IPS-20b (cell line): ENCODE data around the gene FLVCR2.

Experiments
- H3K27ac ChIP-seq: one replicate; pipeline ENCODE4 v1.5.1; 2013; ENCODE audit warnings: low read length
- H3K27me3 ChIP-seq: 2 replicates; pipeline ENCODE4 v1.6.1; 2013; ENCODE audit warnings: mild to moderate bottlenecking, low read length, inconsistent platforms; ENCODE audit not compliant: insufficient read depth
- H3K36me3 ChIP-seq: 2 replicates; pipeline ENCODE4 v1.6.1; 2013; ENCODE audit warnings: low read depth, mild to moderate bottlenecking, inconsistent platforms, low read length, moderate library complexity; ENCODE audit not compliant: insufficient read depth
- H3K4me1 ChIP-seq: 2 replicates; pipeline ENCODE4 v1.6.1; 2013; ENCODE audit warnings: mild to moderate bottlenecking, control low read depth, inconsistent platforms, low read length, moderate library complexity; ENCODE audit not compliant: insufficient read depth
- H3K4me3 ChIP-seq: 2 replicates; pipeline ENCODE4 v1.5.1; 2013; ENCODE audit warnings: mild to moderate bottlenecking, low read length, inconsistent platforms
- H3K9ac ChIP-seq: 2 replicates; pipeline ENCODE4 v1.6.1; 2013; ENCODE audit warnings: low read depth, mild to moderate bottlenecking, inconsistent platforms, low read length, moderate library complexity
- H3K9me3 ChIP-seq: 2 replicates; pipeline ENCODE4 v1.6.1; 2013; ENCODE audit warnings: mild to moderate bottlenecking, low read depth, low read length, inconsistent platforms; ENCODE audit not compliant: insufficient read depth

Gene FLVCR2

GRCh38 chr14:75657331-75657730 is 78.9 kb downstream of the FLVCR2 start:
- peaks cover 8% of the 10 kb centered on the region; the same call in 1 of the 2 replicates for H3K4me1 ChIP-seq
- H3K27me3 ChIP-seq, result no peaks in the 10 kb centered on the region
- no peak overlapping the region for H3K9ac ChIP-seq
- H3K36me3 ChIP-seq, result peaks cover 64% of the 10 kb centered on the region
- no peak overlapping the region for H3K4me3 ChIP-seq
- H3K9me3 ChIP-seq, result no peaks in the 10 kb centered on the region
- H3K27ac ChIP-seq, result no peak overlapping the region

GRCh38 chr14:75658957-75659356 is 80.5 kb downstream of the FLVCR2 start:
- Histone ChIP-seq H3K27ac (no peak overlapping the region), H3K27me3 (no peaks in the 10 kb centered on the region), H3K9me3 (no peaks in the 10 kb centered on the region), H3K4me1 (peaks cover 7% of the 10 kb centered on the region; the same call in 1 of the 2 replicates), H3K36me3 (peaks cover 59% of the 10 kb centered on the region), H3K9ac (no peak overlapping the region), H3K4me3 (no peak overlapping the region)

- Histone ChIP-seq H3K9me3 (no peaks in the 10 kb centered on the region), H3K36me3 (peaks cover 56% of the 10 kb centered on the region), H3K27ac (no peak overlapping the region), H3K9ac (peak overlapping the region; percentile 86), H3K4me1 (peaks cover 6% of the 10 kb centered on the region; the same call in 1 of the 2 replicates), H3K4me3 (peak overlapping the region; percentile 97), H3K27me3 (no peaks in the 10 kb centered on the region)
Observed at GRCh38 chr14:75660238-75660629, 81.8 kb downstream of the FLVCR2 start.

- Histone ChIP-seq H3K4me3 (peak within 1 kb of the TSS; percentile 97), H3K9ac (peak within 1 kb of the TSS; percentile 86), H3K9me3 (no peaks in the 10 kb centered on the region), H3K27me3 (no peaks in the 10 kb centered on the region), H3K4me1 (peaks cover 6% of the 10 kb centered on the region; the same call in 1 of the 2 replicates), H3K36me3 (peaks cover 52% of the 10 kb centered on the region), H3K27ac (no peak within 1 kb of the TSS)
Observed at GRCh38 chr14:75660630-75661498, 82.4 kb downstream of the FLVCR2 start, which contains the start of the genes ERG28 and TTLL5. ERG28 (minus strand) TSS chr14:75660876; CDS start chr14:75657502, 3,374 bp downstream. TTLL5 (plus strand) TSS chr14:75661246; CDS start chr14:75663150, 1,904 bp downstream.

DNA sequence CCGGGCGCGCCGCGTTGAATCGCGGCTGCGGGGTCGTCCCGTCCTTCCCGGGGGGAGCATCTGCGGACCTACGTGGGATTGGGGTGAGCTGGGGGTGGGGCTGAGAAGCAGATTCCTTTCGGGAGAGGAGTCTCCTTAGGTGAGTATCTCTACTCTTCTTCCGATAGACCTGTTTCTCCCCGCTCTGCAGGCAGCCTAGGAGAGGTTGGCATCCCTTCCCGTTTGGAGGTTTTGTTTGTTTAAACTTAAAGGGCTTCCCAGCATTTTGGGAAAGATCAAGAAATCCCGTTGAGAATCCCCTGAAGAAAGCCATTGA is 83.0 kb downstream of the FLVCR2 start:
- Histone ChIP-seq H3K36me3 (peaks cover 51% of the 10 kb centered on the region), H3K9ac (peak overlapping the region; percentile 86; the same call in 1 of the 2 replicates), H3K9me3 (no peaks in the 10 kb centered on the region), H3K4me3 (peak overlapping the region; percentile 97), H3K4me1 (peaks cover 6% of the 10 kb centered on the region; the same call in 1 of the 2 replicates), H3K27me3 (no peaks in the 10 kb centered on the region), H3K27ac (no peak overlapping the region)

GRCh38 chr14:75662966-75663365 is 84.5 kb downstream of the FLVCR2 start:
- H3K9ac ChIP-seq, result no peak overlapping the region
- H3K4me1 ChIP-seq, result peaks cover 6% of the 10 kb centered on the region; the same call in 1 of the 2 replicates
- H3K9me3 ChIP-seq, result no peaks in the 10 kb centered on the region
- no peak overlapping the region for H3K27ac ChIP-seq
- H3K4me3 ChIP-seq, result no peak overlapping the region
- peaks cover 41% of the 10 kb centered on the region for H3K36me3 ChIP-seq
- no peaks in the 10 kb centered on the region for H3K27me3 ChIP-seq

- no peaks in the 10 kb centered on the region for H3K27me3 ChIP-seq
- peaks cover 60% of the 10 kb centered on the region for H3K36me3 ChIP-seq
- H3K9me3 ChIP-seq, result no peaks in the 10 kb centered on the region
- H3K4me1 ChIP-seq, result no peaks in the 10 kb centered on the region
- H3K4me3 ChIP-seq, result no peak overlapping the region
- H3K9ac ChIP-seq, result no peak overlapping the region
- H3K27ac ChIP-seq, result no peak overlapping the region
Observed at GRCh38 chr14:75667099-75667765, 88.8 kb downstream of the FLVCR2 start.

- no peak overlapping the region for H3K9ac ChIP-seq
- H3K4me1 ChIP-seq, result no peaks in the 10 kb centered on the region
- no peaks in the 10 kb centered on the region for H3K27me3 ChIP-seq
- H3K36me3 ChIP-seq, result peaks cover 31% of the 10 kb centered on the region
- no peak overlapping the region for H3K27ac ChIP-seq
- H3K9me3 ChIP-seq, result no peaks in the 10 kb centered on the region
- no peak overlapping the region for H3K4me3 ChIP-seq
Observed at GRCh38 chr14:75672605-75673192, 94.3 kb downstream of the FLVCR2 start.

DNA sequence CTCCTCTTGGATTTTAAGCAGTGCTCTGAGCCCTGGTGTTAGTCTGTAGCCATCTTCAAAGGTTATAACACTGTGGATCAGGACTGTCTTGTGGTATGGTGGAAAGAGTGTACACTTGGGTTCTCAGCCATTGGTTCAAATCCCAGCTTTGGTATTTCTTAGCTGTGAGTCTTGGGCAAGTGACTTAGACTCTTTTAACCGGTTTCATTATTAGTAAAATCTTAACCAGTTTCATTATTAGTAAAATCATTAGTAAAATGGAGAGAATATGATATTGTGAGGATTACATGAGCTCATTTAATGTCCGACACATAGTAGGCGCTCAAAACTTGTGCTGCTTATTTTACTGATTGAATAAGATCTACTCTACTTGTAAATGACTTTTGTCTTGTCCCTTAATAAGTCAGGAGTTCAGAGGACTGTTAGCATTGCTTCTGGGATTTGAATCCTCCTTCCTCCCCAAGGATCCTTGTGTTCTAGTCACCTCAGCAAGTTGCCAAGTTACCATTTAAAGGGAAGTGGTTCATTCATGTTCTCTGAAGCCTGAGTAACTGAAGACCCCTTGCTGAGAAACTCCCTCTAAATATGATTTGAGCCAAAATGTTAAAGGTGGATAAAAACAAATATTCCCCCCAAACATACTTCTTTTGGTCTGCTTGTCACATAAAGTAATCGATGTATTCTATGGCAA is 95.1 kb downstream of the FLVCR2 start:
- Histone ChIP-seq H3K4me1 (no peaks in the 10 kb centered on the region), H3K27ac (no peak overlapping the region), H3K4me3 (no peak overlapping the region), H3K9ac (no peak overlapping the region), H3K27me3 (no peaks in the 10 kb centered on the region), H3K36me3 (peaks cover 31% of the 10 kb centered on the region), H3K9me3 (no peaks in the 10 kb centered on the region)

DNA sequence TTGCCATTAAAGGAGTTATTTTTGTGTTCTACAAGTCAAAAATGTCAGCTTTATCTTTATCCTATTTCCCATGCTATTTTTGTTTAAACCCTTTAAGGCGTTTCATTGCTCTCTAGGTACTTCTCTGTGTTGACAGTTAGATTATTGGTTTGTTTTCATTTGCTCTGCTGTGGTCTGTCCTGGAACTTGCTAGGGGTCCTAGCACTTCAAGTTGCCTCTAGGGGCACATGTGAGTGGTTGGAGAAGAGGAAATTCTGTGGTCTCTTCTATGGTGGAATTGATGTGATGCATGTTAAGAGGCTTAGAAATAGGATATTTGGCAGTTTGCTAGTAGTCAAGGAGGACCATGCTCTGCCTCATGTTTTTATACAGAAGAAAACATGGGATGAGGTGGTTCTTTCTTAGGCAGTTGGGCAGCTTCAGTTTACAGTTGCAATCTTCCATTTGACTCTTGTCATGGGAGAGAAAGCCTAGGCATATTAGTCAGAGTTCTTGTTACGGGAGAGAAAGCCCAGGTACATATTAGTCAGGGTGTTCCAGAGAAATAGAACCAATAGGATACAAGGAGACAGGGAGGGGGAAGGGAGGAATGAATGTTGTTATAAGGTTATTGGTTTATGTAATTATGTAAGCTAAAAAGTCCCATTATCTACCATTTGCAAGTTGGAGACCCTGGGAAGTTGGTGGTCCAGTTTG is 97.0 kb downstream of the FLVCR2 start:
- Histone ChIP-seq H3K4me1 (no peaks in the 10 kb centered on the region), H3K36me3 (peaks cover 12% of the 10 kb centered on the region), H3K27me3 (no peaks in the 10 kb centered on the region), H3K9ac (no peak overlapping the region), H3K9me3 (no peaks in the 10 kb centered on the region), H3K4me3 (no peak overlapping the region), H3K27ac (no peak overlapping the region)

DNA sequence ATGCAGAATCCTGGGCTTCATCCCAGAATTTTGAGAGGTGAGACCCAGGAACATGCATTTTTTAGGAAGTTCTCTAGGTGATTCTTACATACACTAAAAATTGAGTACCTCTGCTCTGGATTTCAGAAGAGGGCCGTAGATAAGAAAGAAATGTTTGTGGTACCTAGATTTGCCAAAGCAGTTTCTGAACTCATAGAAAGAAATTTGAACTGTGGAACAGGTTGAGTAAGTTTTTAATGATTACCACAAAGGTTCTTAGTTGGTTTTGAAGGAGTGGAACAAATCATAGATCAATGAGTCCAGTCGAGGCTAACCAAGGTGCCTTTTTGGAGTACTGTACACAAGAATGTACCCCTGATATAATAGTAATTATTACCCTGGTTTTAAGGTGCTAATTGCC is 107.5 kb downstream of the FLVCR2 start:
- H3K9ac ChIP-seq, result no peak overlapping the region; the same call in 1 of the 2 replicates
- H3K36me3 ChIP-seq, result peaks cover 53% of the 10 kb centered on the region
- H3K27me3 ChIP-seq, result no peaks in the 10 kb centered on the region
- H3K9me3 ChIP-seq, result no peaks in the 10 kb centered on the region
- no peaks in the 10 kb centered on the region for H3K4me1 ChIP-seq
- no peak overlapping the region for H3K27ac ChIP-seq
- H3K4me3 ChIP-seq, result no peak overlapping the region
